ENCODE measurements around the gene SPSB4. TPM values are rescaled to one million over a fixed set of nuclear protein-coding genes. Genes with fewer than 3 reads are reported as not detected.

Gene SPSB4
- total and polyA plus RNA-seq, 2 of the 8 experiments (the other 6 are each of a cell fraction or from before 2014, with no cell fraction given): 15.1 to 17.2 TPM

DNA sequence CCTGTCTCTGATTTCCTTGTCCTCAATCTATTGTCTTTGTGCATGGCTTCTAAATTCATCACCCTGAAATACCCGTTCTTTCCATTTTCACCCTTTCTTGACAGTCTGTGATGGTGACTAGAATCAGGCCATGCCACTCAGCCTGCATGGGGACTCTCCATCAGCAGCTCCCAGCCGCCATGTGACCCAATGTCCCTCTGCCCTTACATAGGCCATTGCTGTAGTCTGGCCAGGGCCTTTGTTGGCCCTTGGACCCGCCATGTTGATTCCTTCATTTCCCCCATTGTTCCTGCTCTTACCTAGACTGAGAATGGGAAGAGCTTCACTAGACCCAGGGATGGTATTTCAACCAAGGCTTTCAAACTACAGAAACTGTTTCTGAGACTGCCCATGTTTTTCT lies 45.8 kb downstream of the SPSB4 start (continued):
- TF ChIP-seq, protein P1, sequence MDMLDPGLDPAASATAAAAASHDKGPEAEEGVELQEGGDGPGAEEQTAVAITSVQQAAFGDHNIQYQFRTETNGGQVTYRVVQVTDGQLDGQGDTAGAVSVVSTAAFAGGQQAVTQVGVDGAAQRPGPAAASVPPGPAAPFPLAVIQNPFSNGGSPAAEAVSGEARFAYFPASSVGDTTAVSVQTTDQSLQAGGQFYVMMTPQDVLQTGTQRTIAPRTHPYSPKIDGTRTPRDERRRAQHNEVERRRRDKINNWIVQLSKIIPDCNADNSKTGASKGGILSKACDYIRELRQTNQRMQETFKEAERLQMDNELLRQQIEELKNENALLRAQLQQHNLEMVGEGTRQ (IDR thresholded peaks at IDR 0.05; ENCODE audit: low read length): no peak
- TF ChIP-seq TBP (IDR thresholded peaks at IDR 0.05; ENCODE audit: low read depth, low read length) (no peak), EP300 (IDR thresholded peaks at IDR 0.05; ENCODE audit: borderline replicate concordance in 1 of 2, low read depth in 2 of 2, low read length in 2 of 2) (no peak), POLR2A (IDR thresholded peaks at IDR 0.05; ENCODE audit: control extremely low read depth in 1 of 2, low read depth in 2 of 2, low read length in 2 of 2) (no peak), GABPA (IDR thresholded peaks at IDR 0.05; ENCODE audit: borderline replicate concordance, insufficient read depth, low read length) (no peak), MAFK (IDR thresholded peaks at IDR 0.05; ENCODE audit: low read depth, low read length) (no peak), CTBP2 (IDR thresholded peaks at IDR 0.05; ENCODE audit: borderline replicate concordance, insufficient read depth, insufficient read length, low read length) (no peak)

Measured in H1 (cell line).